K562 (cell line): Measurements from ENCODE around the gene APLP1. TPM values are rescaled to one million over a fixed set of nuclear protein-coding genes. Genes with fewer than 3 reads are reported as not detected.

Experiments
- ATAC-seq: fragments of 200-7000 bp; cut with Tn5 transposase; 3 replicates; pipeline ENCODE4 v1.9.1; 2020; ENCODE audit warnings: moderate library complexity
- BruUV-seq: library from RNA; stranded (reverse); fragments of 400-500 nt; replicated peaks from 2 replicates; lab custom pipeline; 2021; lab: Mats Ljungman, UMichigan
- CTCF ChIA-PET: fragments of 300-600 bp; formaldehyde crosslinking; extraction: SDS; loops from one replicate; lab custom pipeline; 2021; ENCODE audit warnings: low intra/inter-chr PET ratio; lab: Yijun Ruan, JAX
- POLR2A ChIA-PET: fragments of 300-600, 350-650 bp; sonication (Branson Sonifier 250); formaldehyde crosslinking; extraction: SDS; loops from one replicate; lab custom pipeline; 2021; ENCODE audit warnings: antibody characterized with exemption, inconsistent platforms; lab: Yijun Ruan, JAX
- DNase-seq, 4 experiments: peaks; one replicate each; pipeline versions ENCODE4 v3.0.0 to v3.0.0-alpha.2; 2011 to 2018; ENCODE audit warnings: low spot score in 3 of 4, mixed read lengths in 3 of 4; ENCODE audit errors: extremely low read depth in 1 of 4
- FAIRE-seq: peaks from 2 replicates; lab custom pipeline; 2011; peaks lifted over from hg19 to GRCh38; lab: Jason Lieb, UNC
- H2AFZ ChIP-seq: 2 replicates; pipeline ENCODE4 v1.6.0; 2011; ENCODE audit warnings: low read depth, low read length, control low read depth, inconsistent platforms
- H3K27ac ChIP-seq: fragments of 200-600 bp; 3 replicates; pipeline ENCODE4 v1.8.0; 2011; ENCODE audit warnings: low read depth, mild to moderate bottlenecking, control low read depth, inconsistent platforms, low read length, moderate library complexity, mixed read lengths; ENCODE audit errors: extremely low read depth
- H3K27me3 ChIP-seq, 2 experiments: fragments of 300-600 bp in 1 of 2; 2 replicates in 1 of 2; 3 replicates in 1 of 2; pipeline versions ENCODE4 v1.6.0 to v1.8.0; 2011; ENCODE audit warnings: inconsistent platforms in 2 of 2, low read length in 2 of 2, mild to moderate bottlenecking in 1 of 2, mixed read lengths in 1 of 2, moderate library complexity in 1 of 2; ENCODE audit not compliant: control insufficient read depth in 2 of 2, insufficient read depth in 2 of 2
- H3K36me3 ChIP-seq: fragments of 300-600 bp; 3 replicates; pipeline ENCODE4 v1.8.0; 2011; ENCODE audit warnings: mild to moderate bottlenecking, low read length, inconsistent platforms; ENCODE audit not compliant: control insufficient read depth, insufficient read depth
- H3K4me1 ChIP-seq, 2 experiments: fragments of 200-600 bp in 1 of 2; replicated peaks in 1 of 2; 2 replicates in 1 of 2; 3 replicates in 1 of 2; pipeline versions ENCODE4 v1.5.1 to v1.8.0; 2011; ENCODE audit warnings: inconsistent platforms in 2 of 2, low read length in 2 of 2, mild to moderate bottlenecking in 1 of 2, mixed read lengths in 1 of 2, moderate library complexity in 1 of 2; ENCODE audit not compliant: control insufficient read depth in 2 of 2, insufficient read depth in 2 of 2
- H3K4me2 ChIP-seq: 2 replicates; pipeline ENCODE4 v1.6.1; 2011; ENCODE audit warnings: low read length, control low read depth, inconsistent platforms, mixed read lengths; ENCODE audit not compliant: insufficient read depth
- H3K4me3 ChIP-seq: fragments of 200-600 bp; sonication (generic), shearing (Covaris generic); 2 replicates; pipeline ENCODE4 v1.5.1; 2016; ENCODE audit warnings: control low read depth, inconsistent platforms
- H3K79me2 ChIP-seq: fragments of 200-600 bp; 3 replicates; pipeline ENCODE4 v1.8.0; 2011; ENCODE audit warnings: low read length, inconsistent platforms; ENCODE audit not compliant: control insufficient read depth, insufficient read depth
- H3K9ac ChIP-seq, 2 experiments: 2 replicates each; pipeline versions ENCODE4 v1.6.0 to v1.6.1; 2011; ENCODE audit warnings: low read depth in 2 of 2, low read length in 2 of 2, control low read depth in 1 of 2, inconsistent platforms in 1 of 2, mild to moderate bottlenecking in 1 of 2, mixed read lengths in 1 of 2; ENCODE audit not compliant: insufficient read depth in 1 of 2
- H3K9me1 ChIP-seq: one replicate; pipeline ENCODE4 v1.6.0; 2011; ENCODE audit warnings: inconsistent platforms, mild to moderate bottlenecking, low read length, moderate library complexity; ENCODE audit not compliant: control insufficient read depth, insufficient read depth
- H3K9me3 ChIP-seq: replicated peaks from 2 replicates; pipeline ENCODE4 v1.5.1; 2011; ENCODE audit warnings: low read depth, low read length, inconsistent platforms; ENCODE audit not compliant: control insufficient read depth, insufficient read depth
- H4K20me1 ChIP-seq: replicated peaks from 2 replicates; pipeline ENCODE4 v1.6.1; 2011; ENCODE audit warnings: low read length, inconsistent platforms, mixed read lengths; ENCODE audit not compliant: control insufficient read depth, insufficient read depth
- ELF2 ChIP-seq: fragments of 250-450 bp; sonication (Bioruptor Pico); IDR thresholded peaks from 2 replicates; pipeline ENCODE4 v1.5.0; 2021; ENCODE audit warnings: mild to moderate bottlenecking
- ESRRA ChIP-seq: fragments of 450-650 bp; IDR thresholded peaks from 2 replicates; pipeline ENCODE4 v1.6.1; 2014; ENCODE audit warnings: low read depth, mild to moderate bottlenecking, moderate library complexity, borderline replicate concordance
- NELFE ChIP-seq: IDR thresholded peaks from 2 replicates; pipeline ENCODE4 v1.6.1; 2011; ENCODE audit warnings: mild to moderate bottlenecking; ENCODE audit not compliant: insufficient read depth, insufficient read length
- RAD51 ChIP-seq: fragments of 450-650 bp; IDR thresholded peaks from 2 replicates; pipeline ENCODE4 v1.7.1; 2016; ENCODE audit warnings: low read depth, mild to moderate bottlenecking, borderline replicate concordance
- SFPQ ChIP-seq: fragments of 200-400 bp; formaldehyde crosslinking; IDR thresholded peaks from 2 replicates; pipeline ENCODE4 v1.6.1; 2017; ENCODE audit warnings: mild to moderate bottlenecking, low read depth, low read length, moderate library complexity
- SRF ChIP-seq, 2 experiments: fragments of 250-450, 450-650 bp in 1 of 2; sonication (Bioruptor Pico) in 1 of 2; sonication (generic) in 1 of 2; formaldehyde crosslinking; IDR thresholded peaks; 2 replicates each; pipeline versions ENCODE4 v1.5.0 to v1.5.1; 2020 to 2022; ENCODE audit warnings: mild to moderate bottlenecking in 1 of 2, missing genetic modification reagents in 1 of 2
- USF1 ChIP-seq: sonication (generic); formaldehyde crosslinking; IDR thresholded peaks from 2 replicates; pipeline ENCODE4 v1.9.0; 2022; ENCODE audit warnings: mild to moderate bottlenecking, missing genetic modification reagents
- ZNF398 ChIP-seq: fragments of 250-450 bp; sonication (Bioruptor Pico); IDR thresholded peaks from 2 replicates; pipeline ENCODE4 v1.8.0; 2021; ENCODE audit warnings: moderate library complexity, mild to moderate bottlenecking, inconsistent platforms
- WGBS: fragments of 100-300 bp; shearing (Covaris generic); methylation state at CpG from one replicate; pipeline ENCODE4 v1.1.6; 2016; ENCODE audit warnings: low coverage, mixed read lengths; ENCODE audit not compliant: insufficient coverage; ENCODE audit errors: missing lambda C conversion rate; 5-methylcytosine and 5-hydroxymethylcytosine counted together
- in situ Hi-C: fragments of 300-500 bp; cut with MboI; formaldehyde crosslinking; loops from 4 replicates; pipeline ENCODE4 v1.15.0; 2018; ENCODE audit warnings: inconsistent platforms, mixed read lengths
- intact Hi-C: fragments of 100-400 bp; cut with micrococcal nuclease; formaldehyde crosslinking; loops from 2 replicates; pipeline ENCODE4 v1.14.2; 2022
- polyA plus RNA-seq, 8 experiments: library from polyadenylated mRNA; depleted of rRNA in 4 of 8; stranded (reverse) in 5 of 8; unstranded in 3 of 8; fragments of >200 nt; fragmentation: Nextera tagmentation in 2 of 8; fragmentation: Illumina TruSeq in 1 of 8; extraction: Ambion mirVana in 2 of 8; extraction: Trizol in 1 of 8; gene quantifications; 2 replicates each; pipeline versions ENCODE4 v1.2.1 to v1.2.3, GENCODE V29; 2011 to 2014; ENCODE audit warnings: inconsistent platforms in 1 of 8, missing spikeins in 1 of 8
- total RNA-seq, 7 experiments: library from RNA; depleted of rRNA in 6 of 7; stranded (reverse); fragments of >200 nt in 6 of 7; fragmentation: Illumina TruSeq in 2 of 7; extraction: Trizol in 2 of 7; gene quantifications; 2 replicates each; pipeline versions ENCODE4 v1.2.1 to v1.2.3, GENCODE V29; 2011 to 2021; ENCODE audit warnings: low replicate concordance in 1 of 7
- TF ChIP-seq, protein P1 (sequence below): sonication (generic); formaldehyde crosslinking; IDR thresholded peaks from 2 replicates; pipeline ENCODE4 v1.5.0; 2020; ENCODE audit warnings: missing genetic modification reagents

The APLP1 gene
- total and polyA plus RNA-seq, 9 of the 15 experiments (the other 6 are each of a cell fraction or from before 2014, with no cell fraction given): 0.69 to 9.9 (median 4.7) TPM

DNA sequence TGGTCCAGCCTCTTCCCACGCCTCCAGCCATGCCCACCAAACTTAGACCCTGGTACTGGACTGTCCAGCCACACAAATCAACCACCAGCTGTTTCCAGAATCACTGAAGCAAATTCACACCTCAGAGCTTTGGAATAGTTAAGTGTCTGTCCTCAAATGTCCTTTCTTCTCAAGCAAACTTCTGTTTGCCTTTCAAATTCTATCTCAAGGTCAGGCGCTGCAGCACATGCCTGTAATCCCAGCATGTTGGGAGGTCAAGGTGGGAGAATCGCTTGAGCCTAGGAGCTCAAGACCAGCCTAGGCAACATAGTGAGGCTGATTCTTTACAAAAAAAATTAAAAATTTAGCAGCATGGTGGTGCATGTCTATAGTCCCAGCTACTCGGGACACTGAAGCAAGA lies 36.3 kb upstream of the APLP1 start:
- Histone ChIP-seq H4K20me1 (peaks cover 4% of the 10 kb centered on the region; the same call in 1 of the 2 replicates), H3K9ac (no peak overlapping the region), H3K27ac (no peak overlapping the region), H3K4me2 (no peak overlapping the region), H3K79me2 (no peaks in the 10 kb centered on the region), H3K9me1 (no peaks in the 10 kb centered on the region), H3K4me3 (no peak overlapping the region), H3K27me3 (peaks cover 18 to 44% of the 10 kb centered on the region in 2 experiments), H3K9me3 (no peaks in the 10 kb centered on the region), H2AFZ (no peak overlapping the region), H3K4me1 (no peaks in the 10 kb centered on the region; a peak in 1 of 5 replicates), H3K36me3 (no peaks in the 10 kb centered on the region)
- in situ Hi-C loops: no loop called here
- WGBS: 3% methylated on average over 4 of the region's 4 CpGs
- no peak for DNase-seq
- no peak for ATAC-seq
- no TSS peak for BruUV-seq
- FAIRE-seq: no peak
- CTCF ChIA-PET: no interaction called here
- no peak for TF ChIP-seq NELFE
- TF ChIP-seq ESRRA: 0 out of 2 replicates have a peak, but pooled peaks have one; percentile 18
- TF ChIP-seq SFPQ: no peak
- intact Hi-C loops: no loop called here
- POLR2A ChIA-PET: interaction anchor here (0.5 kb wide), 1 partner anchor 191 kb away, joined by 4 read pairs; no protein-coding TSS in a partner anchor

DNA sequence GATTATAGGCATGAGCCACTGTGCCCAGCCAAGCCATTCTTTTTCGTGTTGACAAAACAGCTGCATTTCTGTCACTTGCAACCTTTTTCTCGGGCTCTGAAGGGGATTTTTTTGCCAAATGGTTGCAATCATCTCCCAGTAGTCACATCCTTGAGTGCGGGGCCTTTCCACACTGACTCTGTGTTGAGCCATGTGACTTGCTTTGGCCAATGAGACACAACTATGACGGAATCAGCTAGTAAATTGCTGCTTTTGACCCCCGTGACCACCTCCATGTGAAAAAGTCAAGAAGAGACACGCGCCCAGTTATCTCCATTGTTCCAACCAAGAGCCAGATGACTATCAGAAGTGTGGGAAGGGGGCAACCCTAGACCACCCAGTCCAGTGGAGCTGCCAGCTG lies 34.4 kb upstream of the APLP1 start:
- Histone ChIP-seq H3K9me1 (no peaks in the 10 kb centered on the region), H4K20me1 (peaks cover 2% of the 10 kb centered on the region; the same call in 1 of the 2 replicates), H3K9me3 (no peaks in the 10 kb centered on the region), H3K79me2 (no peaks in the 10 kb centered on the region), H3K4me2 (no peak overlapping the region), H3K4me3 (no peak overlapping the region), H3K27ac (no peak overlapping the region), H3K27me3 (peaks cover 15 to 44% of the 10 kb centered on the region in 2 experiments), H3K36me3 (no peaks in the 10 kb centered on the region), H3K9ac (no peak overlapping the region), H3K4me1 (no peaks in the 10 kb centered on the region), H2AFZ (no peak overlapping the region)
- in situ Hi-C loops: no loop called here
- no peak for FAIRE-seq
- ChIA-PET CTCF (no interaction called here), POLR2A (no interaction called here)
- intact Hi-C loops: no loop called here
- 4% methylated on average over 7 of the region's 7 CpGs for WGBS
- TF ChIP-seq, protein P1, sequence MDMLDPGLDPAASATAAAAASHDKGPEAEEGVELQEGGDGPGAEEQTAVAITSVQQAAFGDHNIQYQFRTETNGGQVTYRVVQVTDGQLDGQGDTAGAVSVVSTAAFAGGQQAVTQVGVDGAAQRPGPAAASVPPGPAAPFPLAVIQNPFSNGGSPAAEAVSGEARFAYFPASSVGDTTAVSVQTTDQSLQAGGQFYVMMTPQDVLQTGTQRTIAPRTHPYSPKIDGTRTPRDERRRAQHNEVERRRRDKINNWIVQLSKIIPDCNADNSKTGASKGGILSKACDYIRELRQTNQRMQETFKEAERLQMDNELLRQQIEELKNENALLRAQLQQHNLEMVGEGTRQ (CRISPR knock-in tag): peak; percentile 48; the same call in 1 of the 2 replicates
- no peak for TF ChIP-seq SRF (CRISPR knock-in tag; IDR thresholded peaks at IDR 0.05)
- TF ChIP-seq USF1 (CRISPR knock-in tag): peak; percentile 44; the same call in 1 of the 2 replicates
- 0 out of 2 replicates have a peak, but pooled peaks have one; percentile 30 for TF ChIP-seq RAD51
- no peak for TF ChIP-seq ELF2
- TF ChIP-seq ZNF398 (CRISPR knock-in tag): no peak
- BruUV-seq: no TSS peak
- DNase-seq: no peak
- no peak for ATAC-seq
